HCT116 (cell line): ENCODE data around the gene PGM2. TPM values are rescaled to one million over a fixed set of nuclear protein-coding genes. Genes with fewer than 3 reads are reported as not detected.
A peak's percentile ranks its signal among the peaks of the same experiment; 100 is the strongest.

Source experiments
- ATAC-seq: fragments of 200-7000 bp; cut with Tn5 transposase; 2 replicates; pipeline ENCODE4 v1.9.1; 2020; ENCODE audit warnings: mild to moderate bottlenecking, moderate library complexity
- BruUV-seq: library from RNA; stranded (reverse); fragments of 400-500 nt; replicated peaks from 2 replicates; lab custom pipeline; 2021; lab: Mats Ljungman, UMichigan
- CTCF ChIA-PET: fragments of 300-600 bp; sonication (Branson Sonifier 250); formaldehyde crosslinking; loops from one replicate; lab custom pipeline; 2021; ENCODE audit warnings: antibody characterized with exemption; lab: Charles Lee
- POLR2A ChIA-PET: fragments of 300-600, 350-600 bp; sonication (Branson Sonifier 250); formaldehyde crosslinking; loops from one replicate; lab custom pipeline; 2021; ENCODE audit warnings: antibody characterized with exemption; lab: Charles Lee
- RAD21 ChIA-PET, 2 experiments: fragments of 300-600 bp; sonication (Branson Sonifier 250); formaldehyde crosslinking; loops; one replicate each; lab custom pipeline; 2023; ENCODE audit warnings: low total read pairs in 2 of 2; ENCODE audit not compliant: uncharacterized antibody in 2 of 2, unreplicated experiment in 2 of 2, low non-redundant PET in 1 of 2; lab: Charles Lee
- DNase-seq: peaks from one replicate; pipeline ENCODE4 v3.0.0-alpha.2; 2010; ENCODE audit warnings: low read depth, low spot score
- H2AFZ ChIP-seq: fragments of 200-600 bp; shearing (Covaris generic), sonication (generic); 2 replicates; pipeline ENCODE4 v1.6.1; 2017; ENCODE audit warnings: low read depth, mixed run types, mixed read lengths, antibody characterized with exemption, low read length; ENCODE audit not compliant: poor library complexity, severe bottlenecking
- H3K27ac ChIP-seq: 2 replicates; pipeline ENCODE4 v1.5.1; 2012; ENCODE audit warnings: low read depth, low read length
- H3K27me3 ChIP-seq: fragments of 200-600 bp; sonication (generic); 2 replicates; pipeline ENCODE4 v1.6.1; 2016; ENCODE audit warnings: mixed run types, low read length, mixed read lengths; ENCODE audit not compliant: insufficient read depth
- H3K36me3 ChIP-seq, 2 experiments: fragments of 200-500 bp in 1 of 2; fragments of 200-600 bp in 1 of 2; sonication (Bioruptor generic) in 1 of 2; sonication (generic) in 1 of 2; 2 replicates each; pipeline versions ENCODE4 v1.5.1 to v1.6.1; 2014 to 2016; ENCODE audit warnings: low read length in 2 of 2, inconsistent platforms in 1 of 2, mixed read lengths in 1 of 2, mixed run types in 1 of 2; ENCODE audit not compliant: insufficient read depth in 2 of 2, control insufficient read depth in 1 of 2
- H3K4me1 ChIP-seq, 2 experiments: fragments of 200-600 bp in 1 of 2; sonication (generic) in 1 of 2; 2 replicates each; pipeline versions ENCODE4 v1.5.1 to v1.6.1; 2012 to 2017; ENCODE audit warnings: low read length in 2 of 2, inconsistent platforms in 1 of 2, mild to moderate bottlenecking in 1 of 2, mixed read lengths in 1 of 2, mixed run types in 1 of 2, moderate library complexity in 1 of 2; ENCODE audit not compliant: insufficient read depth in 2 of 2, control insufficient read depth in 1 of 2
- H3K4me2 ChIP-seq: fragments of 200-600 bp; sonication (generic); 2 replicates; pipeline ENCODE4 v1.6.1; 2017; ENCODE audit warnings: mixed run types, low read length, mixed read lengths
- H3K4me3 ChIP-seq, 2 experiments: fragments of 200-600 bp in 1 of 2; sonication (generic) in 1 of 2; replicated peaks in 1 of 2; 2 replicates each; pipeline ENCODE4 v1.5.1; 2011 to 2016; ENCODE audit warnings: low read length in 2 of 2, control low read depth in 1 of 2, low read depth in 1 of 2, mild to moderate bottlenecking in 1 of 2, mixed read lengths in 1 of 2, mixed run types in 1 of 2
- H3K79me2 ChIP-seq: fragments of 200-600 bp; sonication (generic); 2 replicates; pipeline ENCODE4 v1.6.1; 2017; ENCODE audit warnings: mild to moderate bottlenecking, mixed run types, low read length, moderate library complexity, mixed read lengths; ENCODE audit not compliant: insufficient read depth
- H3K9ac ChIP-seq: fragments of 200-600 bp; sonication (generic); 2 replicates; pipeline ENCODE4 v1.6.1; 2016; ENCODE audit warnings: low read length, mixed read lengths
- H3K9me2 ChIP-seq: fragments of 200-600 bp; sonication (generic), shearing (Covaris generic); 2 replicates; pipeline ENCODE4 v1.6.1; 2017; ENCODE audit warnings: mixed run types, mild to moderate bottlenecking, moderate library complexity; ENCODE audit not compliant: insufficient read depth
- H3K9me3 ChIP-seq, 2 experiments: fragments of 200-500 bp in 1 of 2; fragments of 200-600 bp in 1 of 2; sonication (Bioruptor generic) in 1 of 2; sonication (generic) in 1 of 2; 2 replicates each; pipeline ENCODE4 v1.6.1; 2014 to 2017; ENCODE audit warnings: low read length in 2 of 2, mixed read lengths in 2 of 2, inconsistent platforms in 1 of 2, low read depth in 1 of 2, mild to moderate bottlenecking in 1 of 2, mixed run types in 1 of 2, moderate library complexity in 1 of 2; ENCODE audit not compliant: control insufficient read depth in 1 of 2, insufficient read depth in 1 of 2
- H4K20me1 ChIP-seq: fragments of 200-600 bp; sonication (generic), shearing (Covaris generic); 2 replicates; pipeline ENCODE4 v1.6.1; 2017; ENCODE audit warnings: mixed run types, mild to moderate bottlenecking, moderate library complexity; ENCODE audit not compliant: insufficient read depth
- JUND ChIP-seq: IDR thresholded peaks from 2 replicates; pipeline ENCODE4 v1.6.1; 2012
- POLR2A ChIP-seq: IDR thresholded peaks from 2 replicates; pipeline ENCODE4 v1.7.0; 2011; ENCODE audit warnings: borderline replicate concordance; ENCODE audit not compliant: insufficient read depth, insufficient read length; ENCODE audit errors: extremely low read depth
- intact Hi-C: fragments of 100-400 bp; cut with micrococcal nuclease; formaldehyde crosslinking; loops from 2 replicates; pipeline ENCODE4 v1.10.0; 2022
- total RNA-seq: library from RNA; stranded (reverse); gene quantifications from one replicate; pipeline ENCODE4 v1.2.1, GENCODE V29; 2021; ENCODE audit not compliant: unreplicated experiment
- TF ChIP-seq, protein P1 (sequence below), 3 experiments: fragments of 200-600 bp in 1 of 3; sonication (generic) in 1 of 3; IDR thresholded peaks in 2 of 3; conservative IDR thresholded peaks in 1 of 3; 2 replicates each; pipeline ENCODE4 v1.5.1; 2012 to 2017; ENCODE audit warnings: low read depth in 2 of 3, low read length in 2 of 3, antibody characterized with exemption in 1 of 3, borderline replicate concordance in 1 of 3, control low read depth in 1 of 3, mild to moderate bottlenecking in 1 of 3, mixed read lengths in 1 of 3, mixed run types in 1 of 3, moderate library complexity in 1 of 3; ENCODE audit not compliant: insufficient read depth in 1 of 3
- TF ChIP-seq, protein P2 (sequence below): IDR thresholded peaks from 2 replicates; pipeline ENCODE4 v1.6.1; 2012; ENCODE audit warnings: low read depth

Gene PGM2
- total RNA-seq, 1 experiment from 2014 or later, result 48.6 TPM

DNA sequence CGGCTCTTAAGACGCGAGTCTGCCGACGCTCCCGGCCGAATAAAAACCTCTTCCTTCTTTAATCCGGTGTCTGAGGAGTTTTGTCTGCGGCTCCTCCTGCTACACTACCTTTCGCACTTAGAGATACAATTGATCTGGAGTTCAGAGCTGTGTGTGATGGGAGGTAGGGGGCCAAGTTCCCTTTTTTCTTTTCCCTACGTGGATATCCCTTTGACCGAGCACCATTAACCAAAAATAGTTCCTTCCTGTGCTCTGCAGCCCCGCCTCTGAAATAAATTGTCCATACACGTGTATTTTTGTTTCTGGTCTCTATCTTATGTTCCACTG, 555 bp upstream of the PGM2 start (continued):
- TF ChIP-seq, protein P1, sequence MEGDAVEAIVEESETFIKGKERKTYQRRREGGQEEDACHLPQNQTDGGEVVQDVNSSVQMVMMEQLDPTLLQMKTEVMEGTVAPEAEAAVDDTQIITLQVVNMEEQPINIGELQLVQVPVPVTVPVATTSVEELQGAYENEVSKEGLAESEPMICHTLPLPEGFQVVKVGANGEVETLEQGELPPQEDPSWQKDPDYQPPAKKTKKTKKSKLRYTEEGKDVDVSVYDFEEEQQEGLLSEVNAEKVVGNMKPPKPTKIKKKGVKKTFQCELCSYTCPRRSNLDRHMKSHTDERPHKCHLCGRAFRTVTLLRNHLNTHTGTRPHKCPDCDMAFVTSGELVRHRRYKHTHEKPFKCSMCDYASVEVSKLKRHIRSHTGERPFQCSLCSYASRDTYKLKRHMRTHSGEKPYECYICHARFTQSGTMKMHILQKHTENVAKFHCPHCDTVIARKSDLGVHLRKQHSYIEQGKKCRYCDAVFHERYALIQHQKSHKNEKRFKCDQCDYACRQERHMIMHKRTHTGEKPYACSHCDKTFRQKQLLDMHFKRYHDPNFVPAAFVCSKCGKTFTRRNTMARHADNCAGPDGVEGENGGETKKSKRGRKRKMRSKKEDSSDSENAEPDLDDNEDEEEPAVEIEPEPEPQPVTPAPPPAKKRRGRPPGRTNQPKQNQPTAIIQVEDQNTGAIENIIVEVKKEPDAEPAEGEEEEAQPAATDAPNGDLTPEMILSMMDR (IDR thresholded peaks at IDR 0.05 in 2 of 3, conservative IDR thresholded peaks at IDR 0.05 in 1 of 3; ENCODE audit: borderline replicate concordance in 1 of 3, insufficient read depth in 1 of 3, low read depth in 2 of 3, low read length in 2 of 3), result no peak

DNA sequence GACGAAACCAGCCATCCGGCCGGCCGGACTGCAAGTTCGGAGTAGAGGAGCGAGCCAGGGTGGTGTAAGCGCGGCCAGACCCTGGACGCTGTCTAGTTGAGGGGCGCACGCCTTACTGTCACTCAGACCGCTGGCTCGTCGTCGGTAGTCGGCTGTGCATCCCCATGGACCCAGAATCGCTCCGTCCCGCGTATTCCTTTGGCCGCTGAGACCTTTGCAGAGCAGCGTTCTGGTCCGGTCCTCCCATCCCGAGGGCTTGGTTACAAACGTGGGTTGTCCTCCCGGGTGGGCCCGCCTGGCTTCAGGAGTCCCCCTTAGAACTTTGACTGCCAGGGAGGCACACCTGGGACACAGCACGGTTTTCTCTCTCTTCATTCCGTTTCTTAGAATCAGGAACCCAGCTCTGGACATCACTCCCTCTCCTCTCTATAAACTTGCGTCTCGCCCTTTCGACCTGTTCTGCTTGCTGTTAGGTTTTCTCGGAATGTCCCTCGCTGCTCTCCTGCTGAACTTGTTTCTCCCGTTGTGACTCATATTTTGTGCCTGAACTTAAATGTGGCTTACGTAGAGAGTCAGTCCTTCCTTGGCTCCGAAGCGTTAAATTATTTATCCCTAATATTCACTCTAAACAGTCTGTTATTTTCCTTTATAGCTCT, 672 bp downstream of the PGM2 start:
- H3K4me3 ChIP-seq, result peak overlapping the region; percentile 76 to 98
- peak overlapping the region; percentile 98 for H2AFZ ChIP-seq
- H3K27ac ChIP-seq, result peak overlapping the region; percentile 48; the same call in 1 of the 2 replicates
- intact Hi-C loops, result loop anchor here (10.0 kb wide), 1 partner anchor 148 kb away; no protein-coding TSS in a partner anchor
- peaks cover 18% of the 10 kb centered on the region for H3K79me2 ChIP-seq
- CTCF ChIA-PET, result interaction anchor here (1.7 to 2.0 kb wide), 2 partner anchors 25 to 224 kb away, joined by 5 to 8 read pairs; no protein-coding TSS in a partner anchor
- H4K20me1 ChIP-seq, result no peaks in the 10 kb centered on the region
- POLR2A ChIA-PET, result interaction anchor here (0.5 to 1.0 kb wide), 2 partner anchors 20 to 838 kb away, joined by 3 to 5 read pairs; no protein-coding TSS in a partner anchor
- peaks cover 13 to 15% of the 10 kb centered on the region in 2 experiments; a peak in 2 of 4 replicates for H3K36me3 ChIP-seq
- peak overlapping the region; percentile 87 for H3K9ac ChIP-seq
- no peaks in the 10 kb centered on the region for H3K9me2 ChIP-seq
- H3K4me1 ChIP-seq, result peaks cover 11 to 19% of the 10 kb centered on the region in 2 experiments; a peak in 2 of 4 replicates
- no peaks in the 10 kb centered on the region for H3K27me3 ChIP-seq
- H3K9me3 ChIP-seq, result no peaks in the 10 kb centered on the region
- peak; percentile 45 for ATAC-seq
- no peak for DNase-seq
- H3K4me2 ChIP-seq, result peak overlapping the region; percentile 93
- BruUV-seq, result no TSS peak
- RAD21 ChIA-PET, result no interaction called here
- TF ChIP-seq POLR2A (no peak), JUND (no peak)
- TF ChIP-seq, protein P2, sequence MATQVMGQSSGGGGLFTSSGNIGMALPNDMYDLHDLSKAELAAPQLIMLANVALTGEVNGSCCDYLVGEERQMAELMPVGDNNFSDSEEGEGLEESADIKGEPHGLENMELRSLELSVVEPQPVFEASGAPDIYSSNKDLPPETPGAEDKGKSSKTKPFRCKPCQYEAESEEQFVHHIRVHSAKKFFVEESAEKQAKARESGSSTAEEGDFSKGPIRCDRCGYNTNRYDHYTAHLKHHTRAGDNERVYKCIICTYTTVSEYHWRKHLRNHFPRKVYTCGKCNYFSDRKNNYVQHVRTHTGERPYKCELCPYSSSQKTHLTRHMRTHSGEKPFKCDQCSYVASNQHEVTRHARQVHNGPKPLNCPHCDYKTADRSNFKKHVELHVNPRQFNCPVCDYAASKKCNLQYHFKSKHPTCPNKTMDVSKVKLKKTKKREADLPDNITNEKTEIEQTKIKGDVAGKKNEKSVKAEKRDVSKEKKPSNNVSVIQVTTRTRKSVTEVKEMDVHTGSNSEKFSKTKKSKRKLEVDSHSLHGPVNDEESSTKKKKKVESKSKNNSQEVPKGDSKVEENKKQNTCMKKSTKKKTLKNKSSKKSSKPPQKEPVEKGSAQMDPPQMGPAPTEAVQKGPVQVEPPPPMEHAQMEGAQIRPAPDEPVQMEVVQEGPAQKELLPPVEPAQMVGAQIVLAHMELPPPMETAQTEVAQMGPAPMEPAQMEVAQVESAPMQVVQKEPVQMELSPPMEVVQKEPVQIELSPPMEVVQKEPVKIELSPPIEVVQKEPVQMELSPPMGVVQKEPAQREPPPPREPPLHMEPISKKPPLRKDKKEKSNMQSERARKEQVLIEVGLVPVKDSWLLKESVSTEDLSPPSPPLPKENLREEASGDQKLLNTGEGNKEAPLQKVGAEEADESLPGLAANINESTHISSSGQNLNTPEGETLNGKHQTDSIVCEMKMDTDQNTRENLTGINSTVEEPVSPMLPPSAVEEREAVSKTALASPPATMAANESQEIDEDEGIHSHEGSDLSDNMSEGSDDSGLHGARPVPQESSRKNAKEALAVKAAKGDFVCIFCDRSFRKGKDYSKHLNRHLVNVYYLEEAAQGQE, result no peak
